HG03521 (cell line): ENCODE measurements around the gene IL21.
"Not testable (repeated sequence)": the region's sequence is repeated elsewhere in the genome, so short reads cannot be mapped to it uniquely, and the experiment has no call there.

Experiments used
- ATAC-seq: cut with Tn5 transposase; IDR thresholded peaks from one replicate; pipeline ENCODE4 v1.9.1; 2021; ENCODE audit warnings: mild to moderate bottlenecking, moderate library complexity; ENCODE audit not compliant: unreplicated experiment

IL21 gene

DNA sequence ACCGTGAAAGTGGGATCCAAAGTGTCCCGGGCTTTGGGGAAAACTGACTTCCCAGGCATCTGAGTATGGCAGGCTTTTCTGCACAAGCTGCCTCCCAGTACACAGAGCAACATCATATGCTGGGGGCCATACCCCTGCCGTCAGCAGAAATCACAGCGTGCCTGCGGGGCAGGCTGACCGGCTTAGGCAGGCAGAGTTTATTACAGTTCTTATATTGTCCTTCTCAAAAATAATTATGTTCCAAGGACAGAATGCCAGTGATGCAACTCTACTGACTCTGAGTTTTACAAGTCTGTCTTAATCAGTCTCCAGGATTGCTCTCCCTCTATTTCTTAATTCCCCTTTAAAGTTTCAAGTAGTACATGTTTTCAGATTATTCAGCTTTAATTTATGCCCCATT is 37.0 kb downstream of the IL21 start:
- no peak for ATAC-seq

DNA sequence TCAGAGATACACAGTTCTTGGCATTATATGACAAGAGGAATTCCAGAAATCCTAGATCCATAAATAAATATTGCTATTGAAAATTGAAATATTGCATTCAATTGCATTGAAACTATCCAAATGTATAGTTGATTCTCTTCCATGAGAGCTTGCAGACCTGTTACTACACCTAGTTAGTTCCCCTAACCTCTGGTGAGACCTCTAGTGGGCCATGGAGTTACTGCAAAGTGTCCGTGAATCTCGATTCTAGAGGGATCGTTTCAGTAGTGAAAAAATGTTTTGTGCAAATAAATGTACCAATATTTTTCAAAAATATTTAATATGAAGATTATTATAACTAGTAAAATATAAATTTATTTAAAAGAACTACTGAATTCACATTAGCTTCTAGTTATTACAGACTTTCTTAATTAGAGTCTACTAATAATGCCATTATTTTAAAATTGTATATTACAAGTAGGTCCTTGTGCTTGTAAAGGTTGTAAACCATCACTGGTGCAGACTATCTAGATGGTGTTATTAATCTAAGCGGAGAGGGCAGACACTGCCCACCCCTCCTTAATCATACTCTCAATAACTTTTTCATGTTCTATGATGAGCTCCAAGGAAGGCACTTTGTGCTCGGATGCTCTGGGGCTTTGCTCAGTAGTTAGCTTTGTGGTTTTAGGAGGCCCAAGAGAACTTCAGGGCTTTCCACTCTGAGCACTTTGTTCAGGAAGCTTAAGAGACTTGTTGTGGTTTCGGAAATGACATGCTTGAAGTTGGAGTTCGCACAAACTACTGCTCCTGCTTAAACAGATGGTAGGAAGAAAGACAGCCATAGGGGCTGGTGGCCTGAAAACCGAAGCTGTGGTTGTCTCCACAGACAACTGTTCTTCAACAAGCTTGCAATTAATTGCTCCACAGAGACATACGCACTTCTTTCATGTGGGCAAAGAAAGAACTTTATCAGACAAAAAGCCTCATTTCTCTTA is 42.8 kb downstream of the IL21 start:
- ATAC-seq, result peak; percentile 74

DNA sequence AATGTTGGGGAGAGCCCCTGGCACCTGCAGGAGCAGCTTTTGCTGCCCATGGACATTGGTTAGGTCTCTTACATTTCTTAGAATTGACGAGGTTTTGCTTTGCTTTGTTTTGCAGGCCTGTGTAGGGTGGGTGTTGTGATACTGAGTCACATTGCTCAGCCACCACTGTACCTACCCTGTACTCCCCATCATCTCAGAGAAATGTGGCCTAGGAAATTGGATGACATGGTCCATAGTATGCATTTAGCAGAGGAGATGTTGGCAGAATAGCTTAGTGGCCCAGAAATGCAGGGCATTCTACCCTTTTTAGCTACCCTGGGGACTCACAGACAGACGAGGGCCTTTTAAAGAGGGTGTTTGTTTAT is 43.7 kb downstream of the IL21 start:
- ATAC-seq, result no peak

DNA sequence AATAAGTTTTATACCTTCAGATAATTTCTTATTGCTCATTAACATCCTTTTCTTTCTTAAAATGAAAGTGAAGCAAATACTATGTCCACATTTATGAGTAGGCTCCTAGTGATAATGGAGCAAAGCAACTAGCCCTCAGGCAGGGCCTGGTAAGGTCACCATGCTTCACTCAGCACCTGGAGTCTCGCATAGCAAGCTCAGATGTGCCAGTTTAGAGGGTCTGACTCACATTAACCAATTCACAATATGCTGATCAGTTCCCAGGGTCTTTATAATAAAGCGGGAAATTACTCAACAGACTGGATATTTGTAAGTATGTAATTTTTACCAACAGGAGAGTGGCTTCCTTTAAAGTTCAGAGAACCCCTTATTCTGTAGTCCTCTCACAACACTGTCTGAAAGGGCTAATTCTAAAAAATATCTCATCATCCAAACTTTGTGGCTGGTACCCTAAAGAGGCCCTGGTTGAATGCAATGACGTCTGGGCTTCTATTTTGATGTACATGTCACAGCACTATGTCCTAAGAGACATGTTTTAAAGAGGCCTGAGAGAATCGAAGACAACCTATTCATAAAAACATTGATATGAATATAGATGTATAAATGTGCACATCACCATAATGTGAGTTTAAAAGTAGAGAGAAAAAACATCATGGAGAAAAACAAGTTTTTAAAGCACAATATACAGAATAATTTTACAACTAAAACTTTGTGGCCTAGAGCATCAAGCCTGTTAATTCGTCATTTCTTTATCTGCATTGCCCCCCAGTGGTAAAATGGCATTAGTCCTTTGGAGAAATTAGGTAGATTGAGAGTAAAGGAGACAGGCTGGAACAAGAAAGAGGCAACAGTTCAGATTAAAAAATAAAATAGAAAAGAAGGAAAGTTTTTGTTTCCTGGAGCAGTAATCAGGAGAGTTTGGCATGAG is 44.3 kb downstream of the IL21 start:
- no peak for ATAC-seq

DNA sequence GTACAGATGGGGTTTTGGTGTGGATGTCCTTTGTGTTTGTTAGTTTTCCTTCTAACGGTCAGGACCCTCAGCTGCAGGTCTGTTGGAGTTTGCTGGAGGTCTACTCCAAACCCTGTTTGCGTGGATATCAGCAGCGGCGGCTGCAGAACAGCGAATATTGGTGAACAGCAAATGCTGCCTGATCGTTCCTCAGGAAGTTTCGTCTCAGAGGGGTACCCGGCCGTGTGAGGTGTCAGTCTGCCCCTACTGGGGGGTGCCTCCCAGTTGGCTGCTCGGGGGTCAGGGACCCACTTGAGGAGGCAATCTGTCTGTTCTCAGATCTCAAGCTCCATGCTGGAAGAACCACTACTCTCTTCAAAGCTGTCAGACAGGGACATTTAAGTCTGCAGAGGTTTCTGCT is 46.5 kb downstream of the IL21 start:
- not testable (repeated sequence) for ATAC-seq

DNA sequence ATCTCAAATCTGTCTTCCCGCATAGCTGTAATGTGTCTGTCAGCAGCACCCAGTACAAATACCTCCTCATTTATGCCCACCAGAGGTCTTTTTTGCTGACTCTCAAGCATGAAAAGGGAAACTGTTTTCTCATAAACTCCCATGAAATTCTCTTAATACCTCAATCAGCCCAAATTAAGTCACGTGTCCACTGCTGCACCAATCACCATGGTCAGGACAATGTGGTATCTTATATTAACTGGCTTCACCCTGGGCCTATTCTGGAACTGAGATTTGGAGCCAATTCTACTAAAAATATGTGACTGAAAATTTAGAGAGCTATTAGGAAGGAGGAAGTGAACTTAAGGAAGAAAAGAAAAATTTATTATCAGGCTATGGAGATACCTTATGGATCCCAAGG is 58.4 kb downstream of the IL21 start:
- no peak for ATAC-seq
